Endothelial cell (in vitro differentiated cells): ENCODE results near the gene CHST13. TPM values are rescaled to one million over a fixed set of nuclear protein-coding genes. Genes with fewer than 3 reads are reported as not detected.

ENCODE experiments used
- DNase-seq: peaks from one replicate; pipeline ENCODE4 v3.0.0; 2021; ENCODE audit warnings: low spot score
- H3K27ac Mint-ChIP-seq: one replicate; pipeline ENCODE4 v1.8.0; 2021; ENCODE audit warnings: mixed read lengths, inconsistent platforms; ENCODE audit not compliant: unreplicated experiment
- H3K27me3 Mint-ChIP-seq: one replicate; pipeline ENCODE4 v1.8.0; 2021; ENCODE audit warnings: mild to moderate bottlenecking, moderate library complexity, mixed read lengths, inconsistent platforms; ENCODE audit not compliant: unreplicated experiment
- H3K36me3 Mint-ChIP-seq: one replicate; pipeline ENCODE4 v1.8.0; 2021; ENCODE audit warnings: mild to moderate bottlenecking, low read depth, mixed read lengths, inconsistent platforms; ENCODE audit not compliant: unreplicated experiment
- H3K4me1 Mint-ChIP-seq: one replicate; pipeline ENCODE4 v1.8.0; 2021; ENCODE audit warnings: mild to moderate bottlenecking, mixed read lengths, inconsistent platforms; ENCODE audit not compliant: unreplicated experiment
- H3K4me3 Mint-ChIP-seq: one replicate; pipeline ENCODE4 v1.8.0; 2021; ENCODE audit warnings: mild to moderate bottlenecking, mixed read lengths, inconsistent platforms; ENCODE audit not compliant: unreplicated experiment
- H3K9me3 Mint-ChIP-seq: one replicate; pipeline ENCODE4 v1.8.0; 2021; ENCODE audit warnings: mixed read lengths, inconsistent platforms; ENCODE audit not compliant: unreplicated experiment
- CTCF ChIP-seq: fragments of 200-600 bp; sonication (generic); IDR thresholded peaks from one replicate; pipeline ENCODE4 v1.5.0; 2021; ENCODE audit warnings: antibody characterized with exemption; ENCODE audit not compliant: unreplicated experiment
- total RNA-seq: library from RNA; stranded (reverse); fragmentation: NEBNext Ultra II Directional; extraction: Animal tissue kit (Norgen Biotek cat#: 25700); gene quantifications from one replicate; pipeline ENCODE4 v1.2.1, GENCODE V29; 2021; ENCODE audit not compliant: unreplicated experiment

CHST13 gene
- total RNA-seq, 1 donor from 2014 or later: not detected

- H3K9me3 Mint-ChIP-seq: no peaks in the 10 kb centered on the region
- peaks cover 10% of the 10 kb centered on the region for H3K27me3 Mint-ChIP-seq
- no peak for TF ChIP-seq CTCF
- no peak overlapping the region for H3K27ac Mint-ChIP-seq
- H3K36me3 Mint-ChIP-seq: no peaks in the 10 kb centered on the region
- DNase-seq: no peak
- peaks cover 4% of the 10 kb centered on the region for H3K4me1 Mint-ChIP-seq
- no peak overlapping the region for H3K4me3 Mint-ChIP-seq
These were observed 29.6 kb upstream of the CHST13 start for GRCh38 chr3:126494204-126494969.

DNA sequence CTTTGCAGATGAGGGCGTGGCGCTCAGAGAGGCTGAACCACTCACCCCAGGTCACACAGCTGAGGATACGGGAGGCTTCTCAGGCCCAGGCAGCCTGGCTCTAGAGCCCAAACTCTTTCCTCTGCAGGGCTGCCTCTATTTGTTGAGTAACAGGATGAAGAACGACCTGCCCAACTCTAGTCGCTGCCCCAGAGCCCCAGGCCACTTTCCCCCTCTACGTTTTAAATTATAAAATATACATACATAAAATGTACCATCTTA is 29.1 kb upstream of the CHST13 start:
- Mint-ChIP-seq H3K4me1 (peaks cover 2% of the 10 kb centered on the region), H3K4me3 (no peak overlapping the region), H3K36me3 (no peaks in the 10 kb centered on the region), H3K27me3 (peaks cover 9% of the 10 kb centered on the region), H3K9me3 (no peaks in the 10 kb centered on the region), H3K27ac (no peak overlapping the region)
- no peak for DNase-seq
- TF ChIP-seq CTCF: no peak

DNA sequence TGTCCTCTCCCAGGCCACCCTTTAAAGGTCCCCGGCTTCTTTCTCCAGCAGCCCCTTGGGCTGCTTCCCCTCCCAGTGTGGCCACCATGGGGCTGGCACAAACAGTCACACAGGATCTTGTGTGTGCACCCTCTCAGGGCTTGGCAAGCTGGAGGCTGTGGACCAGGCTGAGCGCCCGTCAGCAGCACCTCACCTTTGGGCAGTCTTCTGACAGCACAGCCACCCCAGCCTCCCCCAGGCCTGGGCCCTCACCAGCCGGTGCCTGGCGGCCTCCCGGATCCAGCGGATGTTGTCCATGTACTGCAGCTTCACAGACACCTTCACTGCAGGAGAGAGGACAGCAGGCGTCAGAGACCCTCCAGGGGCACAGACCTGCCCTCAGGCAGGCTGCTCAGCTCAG is 28.2 kb upstream of the CHST13 start:
- DNase-seq: no peak
- Mint-ChIP-seq H3K4me3 (no peak overlapping the region), H3K36me3 (no peaks in the 10 kb centered on the region), H3K27me3 (peaks cover 9% of the 10 kb centered on the region), H3K4me1 (no peaks in the 10 kb centered on the region), H3K9me3 (no peaks in the 10 kb centered on the region), H3K27ac (no peak overlapping the region)
- no peak for TF ChIP-seq CTCF

DNA sequence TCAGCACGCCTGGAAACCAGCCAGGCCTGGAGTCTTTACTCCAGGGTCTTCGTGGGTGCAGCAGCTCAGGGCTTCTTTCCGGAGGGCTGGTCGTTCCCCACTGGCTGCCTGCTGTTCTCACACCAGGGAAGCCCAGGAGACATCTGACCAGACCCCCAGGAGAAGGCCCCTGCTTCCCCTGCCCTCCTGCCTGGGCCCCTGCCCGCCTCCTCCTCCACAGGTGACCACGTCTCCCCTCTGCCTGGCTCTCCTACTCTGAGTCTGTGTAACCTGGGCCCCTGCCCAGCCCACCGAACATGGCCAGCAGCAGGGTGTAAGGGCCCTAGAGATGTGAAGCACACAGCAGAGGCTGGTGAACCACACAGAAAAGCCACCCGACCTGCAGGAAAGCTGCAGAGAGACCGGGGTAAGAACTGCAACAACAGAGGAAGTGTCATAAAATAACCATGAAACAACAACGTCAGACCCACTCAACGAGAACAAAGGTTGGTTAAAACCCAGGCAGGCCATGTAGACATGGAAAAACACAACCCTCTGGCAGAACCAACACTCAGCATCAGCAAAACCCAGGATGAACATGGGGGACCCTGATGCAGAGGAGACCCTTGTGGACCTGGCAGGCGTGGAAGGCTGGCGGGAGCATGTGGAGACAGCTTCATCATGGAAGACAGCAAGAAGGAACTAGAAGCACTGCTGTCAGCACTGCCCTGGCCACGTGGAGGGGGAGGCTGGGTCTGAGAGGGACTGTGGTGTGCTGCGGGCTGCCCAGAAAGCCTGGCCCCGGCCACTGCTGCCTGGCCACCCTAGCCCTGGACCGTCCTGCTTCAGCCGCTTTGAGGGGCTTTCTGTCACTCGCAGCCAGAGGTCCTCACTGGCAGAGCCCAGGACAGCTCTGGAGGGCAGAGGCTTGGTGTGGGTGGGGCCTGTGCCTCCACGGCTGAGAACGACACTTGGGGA is 26.8 kb upstream of the CHST13 start:
- Mint-ChIP-seq H3K4me1 (no peaks in the 10 kb centered on the region), H3K4me3 (no peak overlapping the region), H3K27me3 (peaks cover 8% of the 10 kb centered on the region), H3K36me3 (no peaks in the 10 kb centered on the region), H3K27ac (no peak overlapping the region), H3K9me3 (no peaks in the 10 kb centered on the region)
- TF ChIP-seq CTCF: no peak
- no peak for DNase-seq

GRCh38 chr3:126497956-126498355 is 26.0 kb upstream of the CHST13 start:
- DNase-seq: no peak
- TF ChIP-seq CTCF: no peak
- Mint-ChIP-seq H3K9me3 (no peaks in the 10 kb centered on the region), H3K4me1 (no peaks in the 10 kb centered on the region), H3K27ac (no peak overlapping the region), H3K27me3 (peaks cover 8% of the 10 kb centered on the region), H3K36me3 (no peaks in the 10 kb centered on the region), H3K4me3 (no peak overlapping the region)
